ENCODE measurements around the gene PPP1R9A. TPM values are rescaled to one million over a fixed set of nuclear protein-coding genes. Genes with fewer than 3 reads are reported as not detected.

PPP1R9A gene
- total RNA-seq, 2 donors from 2014 or later = 15.1 to 29.4 TPM

GRCh38 chr7:95113590-95113989, 206.2 kb downstream of the PPP1R9A start:
- TF ChIP-seq POLR2AphosphoS5 (IDR thresholded peaks at IDR 0.05) = no peak
- no peak for TF ChIP-seq CTCF (IDR thresholded peaks at IDR 0.05)
- no peak for TF ChIP-seq POLR2A (IDR thresholded peaks at IDR 0.05)
- intact Hi-C loops (cut with DNase I) = no loop called here
- Histone ChIP-seq H3K4me1 (replicated peaks) (no peaks in the 10 kb centered on the region), H3K27me3 (replicated peaks; ENCODE audit: insufficient read depth) (no peaks in the 10 kb centered on the region), H3K4me3 (no peak overlapping the region), H3K9me3 (no peaks in the 10 kb centered on the region), H3K36me3 (no peaks in the 10 kb centered on the region), H3K27ac (no peak overlapping the region)
- no peak for DNase-seq (ENCODE audit: low spot score)

- intact Hi-C loops (cut with DNase I) = no loop called here
These were observed 218.8 kb downstream of the PPP1R9A start for GRCh38 chr7:95126053-95126709.

GRCh38 chr7:95132500-95132899, 225.1 kb downstream of the PPP1R9A start:
- DNase-seq (ENCODE audit: low spot score) = no peak
- H3K4me1 ChIP-seq (replicated peaks) = no peaks in the 10 kb centered on the region
- H3K27me3 ChIP-seq (replicated peaks; ENCODE audit: insufficient read depth) = no peaks in the 10 kb centered on the region
- WGBS = 91% methylated on average over 11 of the region's 11 CpGs
- H3K4me3 ChIP-seq = no peak overlapping the region
- intact Hi-C loops (cut with DNase I) = no loop called here
- no peaks in the 10 kb centered on the region for H3K9me3 ChIP-seq
- H3K36me3 ChIP-seq = no peaks in the 10 kb centered on the region
- TF ChIP-seq POLR2A (IDR thresholded peaks at IDR 0.05) (no peak), POLR2AphosphoS5 (IDR thresholded peaks at IDR 0.05) (no peak), CTCF (IDR thresholded peaks at IDR 0.05) (no peak)
- H3K27ac ChIP-seq = no peak overlapping the region

More at GRCh38 chr7:95126053-95126709, 218.8 kb downstream of the PPP1R9A start:
- H3K9me3 ChIP-seq = no peaks in the 10 kb centered on the region
- no peaks in the 10 kb centered on the region for H3K36me3 ChIP-seq
- TF ChIP-seq POLR2A (IDR thresholded peaks at IDR 0.05) = no peak
- TF ChIP-seq CTCF (IDR thresholded peaks at IDR 0.05) = no peak
- no peak for TF ChIP-seq POLR2AphosphoS5 (IDR thresholded peaks at IDR 0.05)
- H3K27me3 ChIP-seq (replicated peaks; ENCODE audit: insufficient read depth) = no peaks in the 10 kb centered on the region
- H3K4me3 ChIP-seq = no peak overlapping the region
- no peaks in the 10 kb centered on the region for H3K4me1 ChIP-seq (replicated peaks)
- 29% methylated on average over 2 of the region's 2 CpGs for WGBS
- DNase-seq (ENCODE audit: low spot score) = no peak
- H3K27ac ChIP-seq = no peak overlapping the region

- 96% methylated on average over 1 of the region's 1 CpG for WGBS
- DNase-seq (ENCODE audit: low spot score) = no peak
- H3K4me3 ChIP-seq = no peak overlapping the region
- no peaks in the 10 kb centered on the region for H3K36me3 ChIP-seq
- H3K9me3 ChIP-seq = no peaks in the 10 kb centered on the region
- H3K27ac ChIP-seq = no peak overlapping the region
- H3K27me3 ChIP-seq (replicated peaks; ENCODE audit: insufficient read depth) = no peaks in the 10 kb centered on the region
- H3K4me1 ChIP-seq (replicated peaks) = no peaks in the 10 kb centered on the region
- TF ChIP-seq POLR2A (IDR thresholded peaks at IDR 0.05) (no peak), POLR2AphosphoS5 (IDR thresholded peaks at IDR 0.05) (no peak), CTCF (IDR thresholded peaks at IDR 0.05) (no peak)
- intact Hi-C loops (cut with DNase I) = no loop called here
These were observed 232.5 kb downstream of the PPP1R9A start for GRCh38 chr7:95139922-95140321.

- Histone ChIP-seq H3K4me3 (no peak overlapping the region), H3K27me3 (replicated peaks; ENCODE audit: insufficient read depth) (no peaks in the 10 kb centered on the region), H3K4me1 (replicated peaks) (no peaks in the 10 kb centered on the region), H3K36me3 (no peaks in the 10 kb centered on the region), H3K27ac (no peak overlapping the region), H3K9me3 (no peaks in the 10 kb centered on the region)
- intact Hi-C loops (cut with DNase I) = no loop called here
- DNase-seq (ENCODE audit: low spot score) = no peak
- 86% methylated on average over 2 of the region's 2 CpGs for WGBS
- TF ChIP-seq POLR2AphosphoS5 (IDR thresholded peaks at IDR 0.05) (no peak), CTCF (IDR thresholded peaks at IDR 0.05) (no peak), POLR2A (IDR thresholded peaks at IDR 0.05) (no peak)
These were observed 234.4 kb downstream of the PPP1R9A start for GRCh38 chr7:95141755-95142154.

Measured in prostate gland (tissue), 2 donors.